ENCODE data around the gene OSBPL7.
A peak's percentile ranks its signal among the peaks of the same experiment; 100 is the strongest.

Gene OSBPL7

GRCh38 chr17:47789611-47790561, 31.7 kb downstream of the OSBPL7 start:
- Histone ChIP-seq H3K9me3 (replicated peaks; ENCODE audit: insufficient read depth, low read length) (no peaks in the 10 kb centered on the region), H4K20me1 (ENCODE audit: insufficient read depth, low read length) (no peaks in the 10 kb centered on the region), H3K27ac (ENCODE audit: low read length) (no peak overlapping the region), H3K9ac (ENCODE audit: low read length) (no peak overlapping the region), H3K27me3 (replicated peaks; ENCODE audit: insufficient read depth, low read length) (peaks cover 89% of the 10 kb centered on the region), H3K4me1 (ENCODE audit: low read length) (no peaks in the 10 kb centered on the region), H3K4me2 (ENCODE audit: low read depth, low read length) (peak overlapping the region; percentile 60), H3F3A (ENCODE audit: insufficient read depth, low read length) (no peaks in the 10 kb centered on the region), H2AFZ (ENCODE audit: low read length) (0 out of 2 replicates have a peak overlapping the region, but pooled peaks have one; percentile 15), H3K9me2 (replicated peaks; ENCODE audit: insufficient read depth, low read length) (no peaks in the 10 kb centered on the region), H3K36me3 (replicated peaks; ENCODE audit: insufficient read depth, low read length) (no peaks in the 10 kb centered on the region), H3K4me3 (ENCODE audit: low read length) (peak overlapping the region; percentile 29; the same call in 1 of the 2 replicates), H3K79me2 (ENCODE audit: low read length) (no peaks in the 10 kb centered on the region)
- peak; percentile 37 for DNase-seq
- no peak for TF ChIP-seq EZH2phosphoT487 (IDR thresholded peaks at IDR 0.05; ENCODE audit: low read length)
- TF ChIP-seq, protein P1, sequence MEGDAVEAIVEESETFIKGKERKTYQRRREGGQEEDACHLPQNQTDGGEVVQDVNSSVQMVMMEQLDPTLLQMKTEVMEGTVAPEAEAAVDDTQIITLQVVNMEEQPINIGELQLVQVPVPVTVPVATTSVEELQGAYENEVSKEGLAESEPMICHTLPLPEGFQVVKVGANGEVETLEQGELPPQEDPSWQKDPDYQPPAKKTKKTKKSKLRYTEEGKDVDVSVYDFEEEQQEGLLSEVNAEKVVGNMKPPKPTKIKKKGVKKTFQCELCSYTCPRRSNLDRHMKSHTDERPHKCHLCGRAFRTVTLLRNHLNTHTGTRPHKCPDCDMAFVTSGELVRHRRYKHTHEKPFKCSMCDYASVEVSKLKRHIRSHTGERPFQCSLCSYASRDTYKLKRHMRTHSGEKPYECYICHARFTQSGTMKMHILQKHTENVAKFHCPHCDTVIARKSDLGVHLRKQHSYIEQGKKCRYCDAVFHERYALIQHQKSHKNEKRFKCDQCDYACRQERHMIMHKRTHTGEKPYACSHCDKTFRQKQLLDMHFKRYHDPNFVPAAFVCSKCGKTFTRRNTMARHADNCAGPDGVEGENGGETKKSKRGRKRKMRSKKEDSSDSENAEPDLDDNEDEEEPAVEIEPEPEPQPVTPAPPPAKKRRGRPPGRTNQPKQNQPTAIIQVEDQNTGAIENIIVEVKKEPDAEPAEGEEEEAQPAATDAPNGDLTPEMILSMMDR (IDR thresholded peaks at IDR 0.05; ENCODE audit: low read length): peak; percentile 37

GRCh38 chr17:47785538-47786123, 36.0 kb downstream of the OSBPL7 start:
- Histone ChIP-seq H3K36me3 (replicated peaks; ENCODE audit: insufficient read depth, low read length) (no peaks in the 10 kb centered on the region), H3K79me2 (ENCODE audit: low read length) (no peaks in the 10 kb centered on the region), H3K27ac (ENCODE audit: low read length) (no peak overlapping the region), H3K4me2 (ENCODE audit: low read depth, low read length) (no peak overlapping the region), H4K20me1 (ENCODE audit: insufficient read depth, low read length) (no peaks in the 10 kb centered on the region), H2AFZ (ENCODE audit: low read length) (no peak overlapping the region), H3K27me3 (replicated peaks; ENCODE audit: insufficient read depth, low read length) (peaks cover 93% of the 10 kb centered on the region), H3K9me3 (replicated peaks; ENCODE audit: insufficient read depth, low read length) (no peaks in the 10 kb centered on the region), H3K4me1 (ENCODE audit: low read length) (no peaks in the 10 kb centered on the region), H3F3A (ENCODE audit: insufficient read depth, low read length) (no peaks in the 10 kb centered on the region), H3K9me2 (replicated peaks; ENCODE audit: insufficient read depth, low read length) (no peaks in the 10 kb centered on the region), H3K4me3 (ENCODE audit: low read length) (no peak overlapping the region), H3K9ac (ENCODE audit: low read length) (no peak overlapping the region)
- TF ChIP-seq, protein P1 (IDR thresholded peaks at IDR 0.05; ENCODE audit: low read length): no peak
- no peak for TF ChIP-seq EZH2phosphoT487 (IDR thresholded peaks at IDR 0.05; ENCODE audit: low read length)
- no peak for TF ChIP-seq EZH2 (optimal IDR thresholded peaks at IDR 0.05; ENCODE audit: low read depth, low read length)
- peak; percentile 38 for DNase-seq

- H3K9ac ChIP-seq (ENCODE audit: low read length): no peak overlapping the region
- H3F3A ChIP-seq (ENCODE audit: insufficient read depth, low read length): no peaks in the 10 kb centered on the region
- no peaks in the 10 kb centered on the region for H3K36me3 ChIP-seq (replicated peaks; ENCODE audit: insufficient read depth, low read length)
- H3K4me3 ChIP-seq (ENCODE audit: low read length): no peak overlapping the region
- peaks cover 75% of the 10 kb centered on the region for H3K27me3 ChIP-seq (replicated peaks; ENCODE audit: insufficient read depth, low read length)
- H3K4me2 ChIP-seq (ENCODE audit: low read depth, low read length): no peak overlapping the region
- H3K9me2 ChIP-seq (replicated peaks; ENCODE audit: insufficient read depth, low read length): no peaks in the 10 kb centered on the region
- no peak for DNase-seq
- H3K27ac ChIP-seq (ENCODE audit: low read length): no peak overlapping the region
- no peaks in the 10 kb centered on the region for H3K4me1 ChIP-seq (ENCODE audit: low read length)
- H3K9me3 ChIP-seq (replicated peaks; ENCODE audit: insufficient read depth, low read length): no peaks in the 10 kb centered on the region
- TF ChIP-seq EZH2 (optimal IDR thresholded peaks at IDR 0.05; ENCODE audit: low read depth, low read length) (no peak), EZH2phosphoT487 (IDR thresholded peaks at IDR 0.05; ENCODE audit: low read length) (no peak)
- TF ChIP-seq, protein P1 (IDR thresholded peaks at IDR 0.05; ENCODE audit: low read length): no peak
- H2AFZ ChIP-seq (ENCODE audit: low read length): no peak overlapping the region
- no peaks in the 10 kb centered on the region for H4K20me1 ChIP-seq (ENCODE audit: insufficient read depth, low read length)
- no peaks in the 10 kb centered on the region for H3K79me2 ChIP-seq (ENCODE audit: low read length)
Measured at GRCh38 chr17:47781397-47781796, 40.2 kb downstream of the OSBPL7 start.

Data from MM.1S (cell line).